NCI-H146 treated with DMSO at 0.1 percent for 48 hours (cell line): ENCODE data around the gene HSF2BP.
"Not testable (repeated sequence)": the region's sequence is repeated elsewhere in the genome, so short reads cannot be mapped to it uniquely, and the experiment has no call there.

Experiments used
- DNase-seq: peaks from one replicate; lab custom pipeline; 2025; ENCODE audit not compliant: unreplicated experiment; lab: John Stamatoyannopoulos, UW

Gene HSF2BP

GRCh38 chr21:43619856-43620255 lies 39.4 kb downstream of the HSF2BP start:
- DNase-seq = no peak

DNA sequence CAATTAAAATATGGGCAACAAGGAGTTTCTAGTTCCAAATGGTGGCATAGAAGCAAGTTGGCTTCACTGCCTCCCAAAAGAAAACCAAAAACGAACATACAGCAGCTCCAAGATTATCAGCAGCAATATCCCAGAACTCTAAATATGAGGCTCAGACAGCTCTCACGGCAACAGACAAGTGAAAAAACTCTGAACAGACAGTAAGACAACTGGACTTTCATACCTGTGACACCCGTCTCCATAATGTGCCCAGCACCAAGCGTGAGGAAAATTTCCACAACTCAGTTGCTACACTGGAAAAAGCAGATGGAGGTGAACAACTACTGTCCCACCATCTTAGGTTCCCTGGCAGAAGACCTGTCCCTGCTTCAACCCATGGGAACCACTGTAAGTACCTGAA lies 39.9 kb downstream of the HSF2BP start:
- no peak for DNase-seq

- DNase-seq = no peak
Observed at GRCh38 chr21:43618940-43619339, 40.3 kb downstream of the HSF2BP start.

- DNase-seq = not testable (repeated sequence)
Observed at GRCh38 chr21:43616861-43617260, 42.4 kb downstream of the HSF2BP start.

GRCh38 chr21:43614839-43615238 lies 44.4 kb downstream of the HSF2BP start:
- no peak for DNase-seq

DNA sequence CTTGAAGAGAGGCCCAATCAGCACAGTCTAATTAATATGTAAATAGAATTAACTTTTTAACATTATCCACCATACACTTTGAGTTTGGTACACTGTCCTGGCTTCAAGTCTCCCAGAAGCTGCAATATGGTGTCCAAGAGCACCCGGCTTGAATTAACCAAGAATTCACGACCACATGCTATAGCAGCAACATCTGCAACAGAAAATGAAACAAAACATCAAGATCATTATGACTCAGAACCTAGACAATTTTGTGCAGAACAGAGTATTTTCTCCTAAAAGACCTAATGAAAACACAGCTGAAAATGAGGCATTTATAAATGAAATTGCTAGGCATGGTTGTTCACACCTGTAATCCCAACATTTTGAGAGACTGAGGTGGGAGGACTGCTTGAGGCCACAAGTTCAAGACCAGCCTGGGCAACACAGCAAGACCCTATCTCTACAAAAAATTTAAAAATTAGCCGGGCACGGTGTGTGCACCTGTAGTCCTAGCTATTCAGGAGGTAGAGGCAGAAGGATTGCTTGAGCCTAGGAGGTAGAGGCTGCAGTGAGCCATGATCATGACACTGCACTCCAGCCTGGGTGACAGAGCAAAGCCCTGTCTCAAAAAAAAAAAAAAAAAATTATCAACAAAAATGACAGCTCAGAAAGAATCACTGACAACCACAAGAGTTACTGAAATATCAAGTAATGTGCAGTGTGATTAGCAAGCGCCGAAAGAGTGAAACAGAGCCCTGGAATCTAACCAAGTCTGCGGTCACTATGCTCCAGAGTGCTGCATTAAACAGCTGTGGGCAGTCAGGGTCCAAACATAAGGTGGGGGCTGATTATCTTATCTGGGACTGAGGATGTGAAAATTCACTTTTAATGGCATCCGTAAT lies 45.3 kb downstream of the HSF2BP start:
- no peak for DNase-seq

- DNase-seq = peak; percentile 49
Observed at GRCh38 chr21:43611598-43612369, 47.5 kb downstream of the HSF2BP start.

- DNase-seq = peak; percentile 15
Observed at GRCh38 chr21:43609501-43610340, 49.6 kb downstream of the HSF2BP start.

DNA sequence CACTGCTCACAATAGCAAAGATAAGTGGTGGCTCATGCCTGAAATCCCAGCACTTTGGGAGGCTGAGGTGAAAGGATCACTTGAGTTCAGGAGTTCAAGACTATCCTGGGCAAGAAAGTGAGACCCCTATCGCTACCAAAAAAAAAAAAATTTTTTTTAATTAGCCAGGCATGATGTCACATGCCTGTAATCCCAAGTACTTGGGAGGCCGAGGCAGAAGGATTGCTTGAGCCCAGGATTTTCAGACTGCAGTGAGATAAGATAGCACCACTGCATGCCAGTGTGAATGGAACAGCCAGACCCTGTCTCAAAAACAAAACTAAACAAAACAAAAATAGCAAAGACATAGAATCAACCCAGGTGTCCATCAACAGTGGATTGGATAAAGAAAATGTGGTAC lies 50.6 kb downstream of the HSF2BP start:
- DNase-seq = no peak

- no peak for DNase-seq
Observed at GRCh38 chr21:43608225-43608624, 51.1 kb downstream of the HSF2BP start.

DNA sequence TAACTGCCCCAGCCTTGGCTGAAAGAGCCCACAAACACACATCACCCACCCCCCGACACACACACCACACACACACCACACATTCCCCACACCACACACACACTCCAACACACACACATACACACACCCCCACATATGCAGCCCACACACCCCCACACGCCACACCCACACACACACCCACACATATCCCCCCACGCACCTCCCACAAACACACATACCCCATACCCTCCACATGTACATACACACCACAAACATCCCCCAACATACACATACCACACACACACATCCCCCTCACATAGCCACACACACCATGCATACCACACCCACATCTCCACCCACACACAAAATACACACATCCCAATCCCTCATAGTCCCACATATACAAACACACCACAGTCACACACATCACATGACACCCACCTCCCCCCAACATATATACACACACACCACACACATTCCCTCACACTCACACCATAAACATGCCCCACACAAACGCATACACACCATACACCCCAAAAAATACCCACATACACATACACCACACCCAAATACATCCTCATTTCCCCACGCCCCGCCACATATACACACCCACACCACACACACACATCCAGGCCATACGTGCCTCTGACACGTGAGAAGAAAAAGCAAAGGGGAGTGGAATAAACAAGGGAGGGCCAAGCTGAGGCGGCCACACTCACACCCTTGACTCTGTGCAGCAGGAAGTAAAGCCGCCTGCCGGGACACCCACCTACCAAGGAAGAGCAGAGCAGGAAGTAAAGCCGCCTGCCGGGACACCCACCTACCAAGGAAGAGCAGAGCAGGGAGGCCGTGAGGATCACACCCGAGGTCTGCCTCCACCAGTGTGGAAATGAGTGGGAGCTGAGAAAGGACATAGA lies 53.7 kb downstream of the HSF2BP start:
- no peak for DNase-seq

- DNase-seq = no peak
Observed at GRCh38 chr21:43604505-43605204, 54.6 kb downstream of the HSF2BP start.

GRCh38 chr21:43603641-43604504 lies 55.4 kb downstream of the HSF2BP start:
- no peak for DNase-seq

DNA sequence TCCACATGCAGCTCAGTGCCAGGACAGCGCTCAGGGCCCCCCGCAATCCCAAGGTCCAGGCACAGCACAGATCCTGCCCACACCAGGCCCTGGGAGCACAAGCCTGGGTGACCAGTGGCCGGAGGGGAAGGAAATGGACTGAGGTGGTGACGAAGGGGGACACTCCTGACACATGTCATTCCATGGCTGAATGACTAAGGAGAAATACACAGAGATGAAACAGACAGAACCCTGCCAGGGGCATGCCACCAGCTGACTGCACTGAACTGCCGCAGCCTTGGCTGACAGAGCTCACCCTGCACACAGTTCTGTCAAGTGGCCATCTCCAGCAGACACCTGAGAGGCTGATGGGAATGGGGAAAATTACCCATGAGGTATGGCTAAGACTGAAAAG lies 56.1 kb downstream of the HSF2BP start:
- DNase-seq = no peak

DNA sequence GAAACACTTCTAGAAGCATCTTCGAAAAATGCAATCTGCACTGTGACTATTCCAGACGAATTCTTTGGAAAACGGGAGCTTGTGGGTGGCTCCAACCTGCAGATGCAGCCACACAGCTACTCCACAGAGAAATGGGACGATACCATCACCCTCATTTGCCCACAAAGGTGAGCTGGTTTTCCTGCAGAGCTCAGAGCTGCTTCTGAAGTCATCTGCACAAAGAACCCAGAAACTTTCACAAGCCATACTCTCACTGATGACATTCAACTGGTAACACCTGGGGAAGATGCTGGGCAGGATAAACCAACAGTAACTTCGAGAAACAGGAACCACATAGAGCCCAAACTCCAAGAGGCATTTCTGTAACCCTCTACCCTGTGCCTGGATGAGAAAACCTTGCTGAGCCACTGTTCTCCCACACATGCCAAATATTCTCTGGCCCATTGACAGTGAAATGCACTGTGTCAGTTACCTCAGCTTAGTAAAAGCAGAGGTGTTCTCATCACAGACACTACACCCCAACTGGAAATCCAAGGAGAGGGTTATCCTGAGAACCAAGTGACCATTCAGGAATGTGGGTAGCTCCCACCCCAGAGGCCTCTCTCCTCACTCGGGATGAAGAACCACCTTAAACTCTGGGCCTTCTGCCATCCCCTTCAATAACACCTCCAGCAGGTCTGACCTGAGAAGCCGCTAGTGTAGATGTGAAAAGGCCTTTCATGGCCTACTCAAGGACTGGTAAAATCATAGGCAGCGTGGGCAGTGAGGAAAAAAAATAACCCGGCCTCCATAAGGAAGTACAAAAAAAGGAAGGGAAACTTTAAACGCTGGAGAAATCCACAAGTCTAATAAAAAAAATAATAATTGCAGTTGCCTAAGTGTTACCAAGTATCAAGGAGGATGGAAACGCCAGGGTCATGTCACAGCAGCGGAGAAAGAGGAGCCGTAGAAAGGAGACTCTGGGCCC lies 56.7 kb downstream of the HSF2BP start:
- DNase-seq = no peak

DNA sequence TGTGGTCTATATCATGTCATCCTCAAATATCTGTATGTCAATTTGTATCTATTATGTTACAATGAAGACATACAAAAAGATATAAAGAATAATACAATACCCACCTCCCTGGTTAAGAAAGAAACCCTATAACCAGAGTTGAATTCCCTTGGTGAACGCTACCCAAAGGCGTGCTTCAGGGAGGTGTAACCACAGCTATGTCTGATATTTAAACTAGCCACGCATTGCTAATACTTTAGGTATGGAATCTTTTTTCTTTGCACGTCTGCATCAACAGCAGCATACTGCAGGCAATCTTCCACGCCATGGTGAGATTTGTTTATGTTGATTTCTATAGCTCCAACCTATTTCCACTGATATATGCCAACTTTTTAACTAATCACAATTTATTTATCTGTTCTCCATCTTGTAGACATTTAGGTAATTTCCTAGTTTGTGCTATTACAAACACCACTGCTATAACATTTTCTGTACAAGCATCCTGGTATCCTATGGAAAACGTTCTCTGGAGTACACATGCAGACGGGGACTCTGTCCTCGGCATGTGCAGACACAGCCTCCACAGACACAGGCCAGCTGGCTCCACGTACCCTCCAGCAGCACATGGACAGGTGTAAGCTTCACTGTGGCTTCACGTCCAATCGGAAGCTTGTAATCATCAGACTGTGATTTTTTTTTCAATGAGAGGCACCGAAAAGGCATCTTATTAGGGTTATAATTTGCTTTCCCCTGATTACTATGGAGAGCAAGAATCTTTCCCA lies 58.5 kb downstream of the HSF2BP start:
- DNase-seq = no peak

- DNase-seq = no peak
Observed at GRCh38 chr21:43599728-43600127, 59.6 kb downstream of the HSF2BP start.
